Muscle of arm (tissue), 12 donors: ENCODE measurements around the gene SMIM13. TPM values are rescaled to one million over a fixed set of nuclear protein-coding genes. Genes with fewer than 3 reads are reported as not detected.
"Not testable (repeated sequence)": the region's sequence is repeated elsewhere in the genome, so short reads cannot be mapped to it uniquely, and the experiment has no call there.

Experiments
- DNase-seq: peaks from one replicate; pipeline ENCODE4 v3.0.0-alpha.2; 2013
- polyA plus RNA-seq, 12 donors: library from polyadenylated mRNA; unstranded; fragments of 120-200 nt; gene quantifications; one replicate each; pipeline ENCODE4 v1.2.1, GENCODE V29; 2013; ENCODE audit not compliant: insufficient read length in 12 of 12

The SMIM13 gene
- polyA plus RNA-seq, 12 donors, result 9.7 to 15.0 (median 11.5) TPM; not detected in 1

- not testable (repeated sequence) for DNase-seq
These were observed 22.3 kb downstream of the SMIM13 start for GRCh38 chr6:11115808-11116536.

DNA sequence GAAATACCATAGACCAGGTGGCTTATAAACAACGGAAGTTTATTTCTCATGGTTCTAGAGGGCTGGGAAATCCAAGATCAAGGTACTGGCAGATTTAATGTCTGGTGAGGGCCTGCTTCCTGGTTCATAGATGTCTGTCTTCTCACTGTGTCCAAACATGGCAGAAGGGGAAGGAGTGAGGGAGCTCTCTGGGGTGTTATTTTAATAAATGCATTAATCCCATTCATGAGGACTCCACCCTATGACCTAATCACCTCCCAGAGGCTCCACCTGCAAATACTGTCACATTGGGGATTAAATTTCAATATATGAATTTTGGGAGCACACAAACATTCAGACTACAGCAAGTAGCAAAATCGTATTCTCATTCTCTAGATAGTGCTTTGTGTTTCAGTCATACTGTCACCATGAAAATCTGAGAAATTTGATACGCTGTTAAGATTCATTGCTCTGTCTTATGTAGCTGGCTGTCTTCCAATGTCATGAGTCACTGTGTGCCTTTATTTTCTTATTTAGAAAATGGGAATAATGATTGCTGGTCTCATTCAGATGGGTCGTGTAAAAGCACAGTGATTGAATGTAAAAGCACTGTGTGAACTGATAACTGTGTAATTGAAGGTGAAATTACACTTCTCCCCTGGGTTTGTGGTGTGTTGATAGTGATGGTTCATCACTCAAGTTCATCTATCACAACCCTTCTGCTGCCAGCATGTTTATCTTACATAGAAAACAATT, 26.8 kb downstream of the SMIM13 start:
- no peak for DNase-seq

DNA sequence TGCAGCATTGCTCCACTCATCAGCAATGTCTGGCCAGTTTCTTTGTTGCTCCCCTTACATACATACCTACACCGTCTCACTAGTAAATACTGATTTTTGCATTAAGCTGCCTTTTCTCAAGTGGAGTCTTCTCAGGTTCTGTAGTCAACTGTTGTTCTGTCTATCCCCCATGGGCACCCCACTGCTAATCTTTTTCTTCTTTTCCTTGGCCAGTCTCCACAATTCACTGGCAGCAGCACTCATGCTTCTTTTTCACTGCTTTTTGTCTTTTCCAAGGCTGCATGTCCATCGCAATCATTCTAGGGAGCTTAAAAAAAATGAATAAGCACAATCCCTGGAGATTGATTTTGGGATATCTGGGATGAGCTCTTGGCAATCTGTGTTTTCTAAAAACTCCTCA, 28.2 kb downstream of the SMIM13 start:
- no peak for DNase-seq

- no peak for DNase-seq
These were observed 28.7 kb downstream of the SMIM13 start for GRCh38 chr6:11122380-11122779.

DNA sequence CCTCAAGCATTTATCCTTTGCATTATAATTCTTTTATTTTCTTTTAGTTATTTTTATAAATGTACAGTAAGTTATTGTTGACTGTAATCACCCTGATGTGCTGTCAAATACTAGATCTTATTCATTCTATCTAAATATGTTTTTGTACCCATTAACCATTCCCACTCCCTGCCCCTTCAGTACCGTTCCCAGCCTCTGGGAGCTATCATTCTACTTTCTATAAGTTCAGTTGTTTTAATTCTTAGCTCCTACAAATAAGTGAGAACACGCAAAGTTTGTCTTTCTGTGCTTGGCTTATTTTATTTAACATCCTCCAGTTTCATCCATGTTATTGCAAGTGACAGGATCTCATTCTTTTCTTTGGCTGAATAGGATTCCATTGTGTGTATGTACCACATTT, 30.3 kb downstream of the SMIM13 start:
- DNase-seq, result no peak

GRCh38 chr6:11126876-11127275, 33.2 kb downstream of the SMIM13 start:
- DNase-seq, result no peak

DNA sequence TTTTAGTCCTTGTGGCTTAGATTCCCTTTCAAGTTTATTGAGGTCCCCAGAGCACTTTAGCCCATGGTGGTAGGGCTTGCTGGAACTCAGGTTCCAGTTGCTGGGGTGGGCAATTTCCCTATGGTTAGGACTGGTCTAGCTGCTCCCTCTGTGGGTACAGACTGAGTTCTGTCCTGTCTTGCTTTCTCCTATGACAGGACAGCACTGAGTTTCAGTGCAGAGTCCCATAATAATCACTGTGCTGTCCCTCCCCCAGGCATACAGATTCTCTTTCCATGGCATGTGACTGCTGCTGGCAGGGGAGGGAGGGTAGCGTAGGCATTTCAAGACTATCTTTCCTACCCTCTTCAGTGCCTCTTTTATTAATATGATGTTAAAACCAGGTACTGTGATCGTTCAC, 35.0 kb downstream of the SMIM13 start:
- no peak for DNase-seq

DNA sequence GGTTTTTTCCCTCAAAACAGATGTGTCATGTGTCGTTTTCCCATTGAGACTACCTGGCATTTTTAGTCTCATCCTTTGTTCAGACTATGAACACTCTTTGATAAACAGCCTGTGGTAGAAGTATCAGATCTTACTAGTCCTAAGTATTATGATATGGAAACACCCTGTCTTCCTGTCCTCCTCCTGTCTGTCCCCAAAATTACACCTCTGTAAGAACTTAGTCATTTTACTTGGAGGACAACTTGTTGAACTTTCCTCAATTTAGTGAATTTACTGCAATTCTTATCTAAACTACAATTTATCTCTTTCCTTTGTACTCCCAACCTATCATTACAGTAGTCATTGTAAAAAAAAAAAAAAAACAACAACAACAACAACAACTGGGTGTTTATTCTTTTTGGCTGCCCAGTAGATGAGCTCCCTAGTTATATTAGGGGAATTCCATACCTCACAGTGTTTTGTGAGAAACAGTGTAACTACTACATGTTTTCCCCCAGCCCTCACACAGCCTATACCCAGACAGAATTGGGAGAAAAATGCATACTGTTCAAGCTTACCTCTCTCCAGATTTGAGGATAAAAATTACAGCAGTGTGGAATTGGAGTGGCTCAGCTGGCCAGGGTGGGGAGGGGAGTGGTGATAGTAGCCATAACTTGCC, 36.4 kb downstream of the SMIM13 start:
- no peak for DNase-seq

DNA sequence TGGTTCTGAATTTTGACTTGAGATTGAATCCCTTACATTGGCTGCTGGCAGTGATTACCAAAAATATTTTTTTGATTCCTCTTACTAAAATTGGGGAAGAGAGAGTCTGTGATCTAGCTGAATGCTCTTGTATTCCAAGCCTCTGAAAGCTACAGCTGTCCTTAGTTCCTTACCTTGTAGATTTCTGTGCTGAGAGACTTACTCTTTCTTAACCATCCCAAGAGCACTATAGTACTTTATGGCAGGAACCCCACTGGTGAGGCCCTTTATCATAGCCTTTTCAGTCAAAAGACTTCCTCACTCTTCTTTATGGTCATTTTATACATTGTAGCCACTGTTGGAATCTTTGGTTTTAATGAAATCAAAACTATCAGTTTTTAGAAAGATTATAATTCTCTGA, 37.0 kb downstream of the SMIM13 start:
- no peak for DNase-seq

GRCh38 chr6:11132194-11132888, 38.7 kb downstream of the SMIM13 start:
- no peak for DNase-seq

- DNase-seq, result no peak
These were observed 39.6 kb downstream of the SMIM13 start for GRCh38 chr6:11133281-11133680.

- no peak for DNase-seq
These were observed 43.2 kb downstream of the SMIM13 start for GRCh38 chr6:11136809-11137208.

DNA sequence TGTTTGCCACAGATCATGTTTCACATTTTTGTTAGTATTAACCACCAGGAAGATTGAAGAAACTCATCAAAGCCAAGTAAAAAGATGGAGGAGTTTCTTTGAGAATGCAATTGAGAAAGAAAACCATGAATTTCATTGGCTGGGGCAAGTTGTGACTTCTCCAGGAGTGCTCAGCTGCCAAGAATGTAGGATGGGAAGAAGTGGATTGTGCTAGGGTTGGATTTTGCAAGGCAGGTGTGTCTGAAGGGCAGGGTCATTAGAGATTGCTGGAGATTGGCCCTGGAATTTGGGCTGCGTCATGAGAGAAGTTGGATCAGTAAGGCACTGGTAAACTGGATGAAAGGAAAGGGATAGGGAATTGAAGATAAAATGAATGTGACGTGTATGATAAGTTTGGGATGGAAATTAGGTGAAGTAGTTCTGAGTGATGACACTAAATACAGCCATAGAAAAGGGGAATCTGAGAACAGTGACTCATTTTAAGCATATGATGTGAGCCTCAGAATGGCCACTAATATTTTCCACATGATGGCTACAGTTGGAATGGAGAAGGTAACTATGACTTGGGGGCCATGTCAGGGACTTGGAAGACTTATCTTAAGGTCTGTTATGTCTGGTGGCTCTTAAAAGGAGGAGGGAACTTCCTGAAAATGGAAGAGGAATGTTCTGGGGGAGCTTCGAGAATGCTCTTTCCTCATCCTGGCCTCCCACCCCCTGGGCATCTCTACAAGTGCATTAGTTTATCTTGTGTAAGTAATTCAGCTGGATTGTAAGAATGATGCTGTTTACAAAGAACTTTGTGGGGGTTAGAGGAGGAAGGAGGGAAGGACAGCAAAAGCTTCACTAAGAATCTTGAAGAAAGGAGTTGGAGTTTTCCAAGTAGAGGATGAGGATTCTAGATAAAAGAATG, 45.7 kb downstream of the SMIM13 start:
- no peak for DNase-seq

DNA sequence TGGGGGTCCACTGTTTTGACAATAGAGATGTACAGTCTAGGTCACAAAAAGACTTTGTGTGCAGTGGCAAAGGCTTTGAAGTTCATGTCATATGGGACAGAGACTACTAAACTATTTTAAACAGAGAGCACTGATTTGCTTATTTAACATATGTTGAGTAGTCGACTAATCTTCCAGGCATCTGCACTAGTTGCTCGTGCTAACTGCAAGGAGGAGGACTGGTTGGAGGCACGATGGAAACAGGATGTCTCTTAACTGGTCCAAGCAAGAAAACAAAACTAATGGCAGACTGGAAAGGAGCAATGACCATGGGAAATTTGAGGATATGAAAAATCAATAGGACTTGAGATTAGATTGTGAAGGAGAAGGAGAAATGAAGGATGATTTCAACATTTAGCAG, 46.4 kb downstream of the SMIM13 start:
- no peak for DNase-seq

- DNase-seq, result no peak
These were observed 47.7 kb downstream of the SMIM13 start for GRCh38 chr6:11141295-11141694.

DNA sequence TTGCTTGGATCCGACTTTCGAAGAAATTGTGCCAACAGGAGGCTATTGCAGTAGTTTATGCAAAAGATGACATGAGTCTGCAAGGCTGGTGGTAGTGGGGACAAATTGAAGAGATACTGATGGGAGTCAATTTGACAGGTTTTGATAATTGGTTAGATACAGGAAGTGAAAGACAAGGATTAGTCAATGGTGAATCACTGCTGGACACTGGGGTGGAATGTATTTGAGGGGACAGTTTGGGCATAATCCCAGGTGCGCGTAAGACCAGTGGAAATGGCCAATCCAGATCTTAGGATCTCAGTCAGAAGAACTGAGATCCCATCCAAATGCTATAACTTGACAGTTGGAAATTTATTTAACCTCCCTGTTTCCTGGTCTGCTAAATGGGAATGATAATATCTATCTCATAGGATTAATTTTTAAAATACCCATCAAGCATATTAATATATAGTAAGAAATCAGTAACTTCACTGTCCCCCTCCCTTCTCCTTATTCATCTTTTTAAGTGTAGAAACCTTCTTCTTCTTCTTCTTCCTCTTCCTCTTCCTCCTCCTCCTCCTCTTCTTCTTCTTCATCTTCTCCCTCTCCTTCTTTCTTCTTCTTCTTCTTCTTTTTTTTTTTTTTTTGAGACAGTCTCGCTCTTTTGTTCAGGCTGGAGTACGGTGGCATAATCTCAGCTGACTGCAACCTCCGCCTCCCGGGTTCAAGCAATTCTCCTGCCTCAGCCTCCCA, 48.8 kb downstream of the SMIM13 start:
- DNase-seq, result no peak

DNA sequence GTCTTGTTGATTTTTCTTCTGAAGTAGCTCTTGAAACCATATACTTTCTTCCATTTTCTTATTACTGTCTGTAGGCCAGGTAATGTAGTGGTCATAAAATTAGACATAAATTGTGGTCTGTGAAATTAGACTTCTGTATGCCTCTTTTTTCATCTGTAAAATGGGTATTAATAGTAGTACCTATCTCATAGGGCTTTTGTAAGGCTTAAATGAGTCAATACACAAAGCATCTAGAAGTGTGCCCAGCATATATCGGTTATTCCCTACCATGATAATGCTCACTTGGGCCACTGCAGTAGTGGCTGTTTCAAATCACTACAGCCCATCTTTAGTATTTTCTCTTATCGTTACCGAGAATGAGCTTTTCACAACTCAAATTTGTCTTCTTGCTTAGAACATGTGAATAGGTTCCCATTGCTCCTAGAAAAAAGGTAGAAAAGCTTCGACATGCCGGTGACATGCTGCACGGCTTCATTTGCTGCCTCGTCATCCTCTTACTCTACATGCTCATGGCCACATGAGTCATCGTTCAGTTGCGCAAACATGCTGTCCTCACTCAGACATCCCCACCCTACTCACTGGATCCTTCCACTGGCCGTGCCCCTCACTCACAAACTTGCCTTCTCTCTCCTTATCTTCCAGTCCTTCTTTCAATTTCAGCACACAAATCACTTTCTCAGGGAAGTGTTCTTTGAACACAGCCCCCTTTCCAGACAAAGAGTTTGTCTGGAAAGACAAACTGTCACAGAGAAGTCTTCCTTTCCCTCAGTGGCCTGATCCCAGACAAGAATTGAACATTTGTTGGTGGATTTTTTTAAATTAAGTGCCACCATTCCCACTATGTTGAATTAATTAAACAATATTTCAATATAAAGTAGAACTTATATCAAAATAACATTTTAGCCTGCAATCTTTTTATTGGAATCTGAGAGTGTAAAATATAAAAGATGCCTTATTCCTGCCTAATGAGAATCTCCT, 50.0 kb downstream of the SMIM13 start:
- DNase-seq, result no peak

GRCh38 chr6:11144393-11144851, 50.8 kb downstream of the SMIM13 start:
- DNase-seq, result peak; percentile 73
